Suppressor macrophage treated with lipopolysaccharide for 1 hour (primary cell): ENCODE results near the gene TRAF6.
"Not testable (repeated sequence)": the region's sequence is repeated elsewhere in the genome, so short reads cannot be mapped to it uniquely, and the experiment has no call there.

Source experiments
- DNase-seq, 3 donors: peaks; one replicate each; pipeline ENCODE4 v3.0.0-alpha.2; 2020 to 2022

TRAF6 gene

DNA sequence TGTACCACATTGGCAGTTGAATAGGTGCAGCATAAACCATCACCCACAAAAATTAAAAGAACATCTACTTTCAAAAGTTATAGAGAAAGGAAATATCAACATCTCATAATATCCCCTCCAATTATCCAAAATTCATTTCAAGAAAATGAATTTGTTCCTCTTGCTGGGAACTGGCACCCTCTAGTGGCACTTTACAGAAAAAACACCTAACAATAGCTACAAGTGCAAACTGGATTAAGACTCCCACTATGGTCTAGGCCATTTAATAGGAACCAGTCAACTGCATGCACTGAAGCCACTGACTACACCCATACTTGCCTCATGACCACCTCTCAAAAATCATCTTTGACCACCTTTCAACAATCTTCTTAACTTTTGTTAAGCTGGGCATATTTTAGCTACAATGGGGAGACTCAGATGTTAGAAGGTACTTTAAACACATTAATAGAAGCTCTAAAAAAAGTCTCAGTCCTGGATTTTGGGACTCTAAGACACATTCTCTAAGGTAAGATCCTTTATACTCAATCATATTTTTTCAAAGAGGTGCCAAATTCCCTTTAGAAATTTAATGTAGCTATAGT, 17.3 kb downstream of the TRAF6 start:
- peak; percentile 68 to 79 (median 76) for DNase-seq

GRCh38 chr11:36490026-36490806, 19.9 kb downstream of the TRAF6 start:
- DNase-seq, result no peak

DNA sequence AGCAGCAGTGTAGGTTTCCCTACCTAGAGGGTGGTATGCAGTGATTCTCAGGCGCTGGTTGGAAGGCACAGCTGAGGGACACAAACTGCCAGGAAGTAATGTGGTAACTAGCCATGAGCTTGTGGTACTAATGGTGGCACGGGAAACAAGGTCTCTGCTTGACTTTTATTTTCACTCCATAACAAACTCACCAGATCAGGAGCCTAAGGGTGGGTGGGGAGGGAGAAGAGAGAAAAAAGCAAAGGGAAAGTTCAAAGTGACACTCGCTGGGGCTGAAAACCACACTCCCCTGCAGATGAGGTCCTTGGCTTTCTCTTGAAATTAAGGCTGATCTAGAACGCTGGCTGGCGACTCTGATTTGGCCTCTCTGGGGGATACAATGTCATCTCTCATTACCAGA, 22.0 kb downstream of the TRAF6 start:
- DNase-seq, result peak in 1 of 3 donors; percentile 26

DNA sequence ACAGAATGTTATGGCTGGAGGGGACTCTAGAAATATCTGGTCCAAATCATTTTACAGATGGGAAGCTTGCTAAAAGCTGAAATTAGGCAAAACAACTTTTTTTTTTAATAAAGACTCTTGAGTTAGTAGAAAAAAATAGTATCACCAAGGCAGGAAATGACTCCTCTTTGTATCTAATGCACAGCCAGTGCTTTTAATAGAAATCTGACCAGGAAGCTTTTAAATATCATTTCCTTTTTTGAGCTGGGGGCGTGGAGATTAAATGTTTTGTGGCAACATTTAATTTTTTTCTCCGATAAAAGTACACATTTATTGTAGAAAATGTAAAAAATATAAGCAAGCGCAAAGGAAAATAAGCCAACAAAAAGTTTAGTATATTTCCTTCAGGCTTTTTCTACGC, 22.5 kb downstream of the TRAF6 start:
- DNase-seq, result peak; percentile 21 to 63 (median 54)

DNA sequence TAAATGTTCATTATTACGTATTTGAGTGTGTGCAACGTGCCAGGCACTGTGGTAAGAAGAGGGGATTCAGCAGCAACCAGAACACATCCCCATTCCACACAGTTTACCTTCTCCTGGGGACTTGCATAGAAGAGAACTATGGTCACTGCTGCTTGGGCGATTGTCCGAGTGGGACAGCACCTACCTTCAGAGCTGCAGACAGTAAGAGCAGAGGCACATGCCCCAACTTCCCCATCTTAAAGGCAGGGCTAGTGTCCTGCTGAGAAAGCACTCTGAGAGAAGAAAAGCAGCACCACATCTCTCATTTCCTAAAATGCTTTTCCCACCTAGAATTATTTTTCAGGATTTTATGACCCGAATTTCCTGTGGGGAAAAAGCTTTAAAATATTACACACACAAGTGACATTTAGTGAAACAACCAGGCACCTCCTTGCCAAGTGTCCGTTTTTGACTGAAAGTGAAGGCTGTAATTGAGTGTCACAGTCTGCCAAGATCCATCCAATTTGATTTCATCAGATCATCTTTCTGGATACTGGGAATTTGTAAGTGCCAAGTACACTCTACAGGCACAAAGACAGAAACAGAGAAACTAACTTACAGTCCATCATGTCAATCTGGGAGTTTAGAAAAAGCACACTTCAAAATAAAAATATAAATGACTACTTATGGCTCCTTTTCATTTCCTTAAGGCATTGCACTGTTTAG, 24.6 kb downstream of the TRAF6 start:
- DNase-seq, result peak; percentile 36 to 51 (median 49)

GRCh38 chr11:36483042-36483441, 27.0 kb downstream of the TRAF6 start:
- not testable (repeated sequence) for DNase-seq

DNA sequence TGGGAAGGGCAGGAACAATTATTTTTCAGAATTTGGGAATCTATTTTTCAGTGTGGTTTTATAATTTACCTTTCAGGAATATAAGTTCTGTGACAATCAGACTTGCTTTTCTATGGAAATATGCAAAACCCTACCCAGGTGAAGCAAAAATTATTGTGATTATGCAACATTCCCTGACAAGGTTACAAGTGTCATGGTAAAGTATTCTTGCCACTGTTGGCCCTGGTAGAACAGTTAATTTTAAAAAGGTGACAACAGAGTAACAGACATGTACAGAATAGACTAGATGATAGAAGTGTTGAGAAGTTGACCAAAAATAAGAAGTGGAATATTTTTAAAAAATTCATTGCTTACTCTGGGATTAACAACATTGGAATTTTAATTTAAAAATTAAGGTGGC, 29.2 kb downstream of the TRAF6 start:
- no peak for DNase-seq

DNA sequence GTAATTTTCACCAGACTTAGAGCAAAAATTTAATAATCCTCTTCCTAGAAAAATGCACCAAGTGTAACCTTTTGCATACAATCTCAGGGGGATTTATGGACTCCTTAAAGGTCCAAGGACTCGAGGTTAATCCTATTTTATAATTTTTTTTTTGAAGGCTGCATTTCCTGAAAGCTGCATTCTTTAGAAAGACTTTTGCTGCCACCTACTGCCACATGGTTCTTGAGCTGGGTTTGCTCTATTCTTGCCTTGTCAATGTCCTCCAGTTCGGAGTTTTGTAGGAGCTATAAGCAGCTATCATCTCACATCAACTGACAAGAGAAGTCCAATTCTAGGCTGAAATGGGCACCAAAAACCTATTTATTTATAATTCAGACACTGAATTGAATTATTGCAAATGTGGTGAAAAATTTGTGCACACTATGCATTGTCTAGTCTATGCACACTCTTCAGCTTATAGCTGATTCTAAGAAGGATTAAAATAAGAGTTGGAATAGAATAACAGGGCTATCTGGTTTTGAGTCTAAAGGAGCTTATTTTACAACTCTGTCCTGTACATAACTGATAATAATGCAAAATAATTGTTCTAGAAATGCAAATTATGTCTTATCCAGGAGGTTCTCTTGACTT, 31.3 kb downstream of the TRAF6 start:
- DNase-seq, result peak; percentile 65 to 75 (median 70)

GRCh38 chr11:36475192-36475591, 34.9 kb downstream of the TRAF6 start:
- no peak for DNase-seq

GRCh38 chr11:36471577-36471976, 38.5 kb downstream of the TRAF6 start:
- no peak for DNase-seq

DNA sequence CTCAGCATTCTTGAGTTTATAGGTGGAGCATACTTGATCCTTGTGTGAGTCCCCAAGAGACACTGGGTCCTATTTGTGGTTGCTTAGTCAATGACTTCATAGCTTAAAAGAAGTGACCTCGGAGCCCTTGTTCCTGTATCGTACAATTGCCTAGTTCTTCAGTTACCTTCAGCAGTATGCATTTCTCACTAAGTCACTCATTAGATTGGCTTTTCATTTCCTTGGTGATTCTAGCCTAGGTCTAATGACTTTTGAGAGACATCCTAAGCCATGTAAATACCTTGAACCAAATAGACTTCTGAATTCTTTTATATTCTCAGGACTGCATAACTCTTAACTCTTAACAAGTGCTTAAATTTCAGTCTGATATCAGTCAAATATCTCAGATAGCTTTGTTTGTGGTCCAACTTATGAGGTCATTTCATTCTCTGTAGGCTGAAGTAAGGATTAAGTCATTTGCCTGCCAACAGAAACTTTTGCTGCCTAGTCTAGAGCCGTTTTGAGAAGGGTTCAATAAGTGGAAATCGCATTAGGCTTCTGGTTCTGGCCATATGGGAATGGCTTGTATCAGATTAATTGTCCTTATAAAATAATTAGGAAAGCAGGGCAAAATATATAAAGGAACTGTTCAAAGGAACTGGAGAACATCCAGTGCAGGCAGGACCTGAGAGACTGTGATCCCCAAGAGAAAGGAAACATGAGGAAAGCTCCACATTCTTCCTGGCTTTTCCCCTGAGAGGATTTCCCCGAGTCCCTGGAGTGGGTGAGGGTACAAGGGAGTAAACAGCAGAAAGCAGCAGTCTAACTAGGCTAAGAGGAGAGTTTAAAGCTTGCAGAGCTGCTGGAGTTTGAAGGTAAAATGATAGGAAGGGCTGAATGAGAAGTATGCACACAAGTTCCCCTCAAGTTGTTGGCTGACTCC, 39.9 kb downstream of the TRAF6 start:
- DNase-seq, result no peak

GRCh38 chr11:36469063-36469462, 41.0 kb downstream of the TRAF6 start:
- no peak for DNase-seq

DNA sequence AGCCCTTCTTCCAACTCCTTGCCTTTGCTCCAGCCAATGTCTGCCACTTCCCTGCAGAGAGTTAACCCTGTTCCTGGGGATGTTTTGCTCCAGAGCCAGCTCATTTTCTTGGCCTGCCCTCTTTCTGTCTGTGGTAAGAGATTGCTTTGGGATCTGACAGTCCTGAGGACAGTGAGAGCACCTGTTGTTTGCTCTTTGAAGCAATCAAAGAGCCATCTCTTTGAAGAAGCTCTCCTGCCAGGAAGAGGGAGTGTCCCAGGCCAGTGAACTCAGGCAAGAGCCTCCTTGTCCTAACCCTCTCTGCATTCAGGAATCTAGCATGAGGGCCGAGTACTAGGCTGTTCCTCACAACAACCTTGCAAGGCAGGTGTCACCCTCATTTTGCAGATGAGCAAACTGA, 42.2 kb downstream of the TRAF6 start:
- no peak for DNase-seq

DNA sequence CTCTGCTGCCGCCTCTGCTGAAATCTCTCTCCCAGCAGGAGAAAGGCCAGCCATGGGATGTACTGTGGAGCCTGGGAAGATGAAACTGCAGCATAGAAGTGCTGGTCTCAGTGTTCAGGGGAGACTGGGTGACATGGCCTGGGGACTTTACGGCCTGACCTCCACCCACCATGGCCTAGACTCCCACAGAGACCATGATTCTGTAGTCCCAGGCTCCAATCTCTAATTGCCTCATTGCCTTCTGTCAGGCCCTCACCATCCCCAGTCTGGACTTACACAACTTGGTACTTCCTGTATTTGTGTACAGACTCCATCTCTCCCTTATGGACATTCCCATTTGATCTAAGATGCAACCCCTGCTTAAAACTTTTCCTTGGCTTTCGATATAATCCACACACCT, 43.1 kb downstream of the TRAF6 start:
- peak; percentile 57 to 73 (median 68) for DNase-seq

- no peak for DNase-seq
These were observed 44.5 kb downstream of the TRAF6 start for GRCh38 chr11:36465449-36466163.

DNA sequence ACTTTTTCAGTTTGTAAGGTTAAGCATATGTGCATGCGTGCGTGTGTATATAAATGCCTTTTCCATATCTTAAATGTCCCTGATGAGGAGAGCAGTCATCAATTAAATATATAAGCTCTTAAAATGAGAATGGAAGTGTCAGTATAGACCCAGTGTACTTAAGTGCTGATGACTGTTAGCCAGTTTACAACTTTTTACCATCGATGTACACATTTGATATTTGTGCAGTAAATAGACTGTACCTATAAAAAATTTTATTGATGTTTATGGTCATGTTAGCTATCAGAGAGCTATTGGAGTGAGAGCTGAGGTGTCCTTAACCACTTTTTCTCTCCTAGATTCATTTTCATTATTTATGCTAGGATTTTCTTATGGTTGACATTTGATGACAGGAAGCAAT, 45.4 kb downstream of the TRAF6 start:
- DNase-seq, result no peak

GRCh38 chr11:36463781-36464180, 46.3 kb downstream of the TRAF6 start:
- DNase-seq, result no peak

- DNase-seq, result no peak
These were observed 47.8 kb downstream of the TRAF6 start for GRCh38 chr11:36462321-36462720.

DNA sequence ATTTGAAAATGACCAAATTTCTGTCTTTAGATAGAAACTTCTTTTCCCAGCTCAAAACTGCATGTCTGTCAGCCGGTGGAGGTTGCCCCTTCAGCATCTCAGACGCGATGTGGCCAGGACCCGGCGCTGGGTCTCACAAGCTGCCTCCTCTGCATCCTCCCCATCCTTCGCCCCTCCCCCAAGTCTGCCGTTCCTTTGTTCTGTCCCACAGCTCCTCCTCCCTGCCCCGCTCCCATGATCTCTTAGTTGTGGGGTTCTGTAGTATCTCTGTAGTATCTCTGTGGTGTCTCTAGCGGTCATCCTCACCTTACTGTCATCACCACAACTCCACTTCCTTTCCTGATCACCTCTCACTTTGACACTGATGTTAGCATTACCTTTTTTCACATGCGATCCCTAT, 49.9 kb downstream of the TRAF6 start:
- DNase-seq, result no peak

GRCh38 chr11:36459046-36459445, 51.0 kb downstream of the TRAF6 start:
- DNase-seq, result no peak

DNA sequence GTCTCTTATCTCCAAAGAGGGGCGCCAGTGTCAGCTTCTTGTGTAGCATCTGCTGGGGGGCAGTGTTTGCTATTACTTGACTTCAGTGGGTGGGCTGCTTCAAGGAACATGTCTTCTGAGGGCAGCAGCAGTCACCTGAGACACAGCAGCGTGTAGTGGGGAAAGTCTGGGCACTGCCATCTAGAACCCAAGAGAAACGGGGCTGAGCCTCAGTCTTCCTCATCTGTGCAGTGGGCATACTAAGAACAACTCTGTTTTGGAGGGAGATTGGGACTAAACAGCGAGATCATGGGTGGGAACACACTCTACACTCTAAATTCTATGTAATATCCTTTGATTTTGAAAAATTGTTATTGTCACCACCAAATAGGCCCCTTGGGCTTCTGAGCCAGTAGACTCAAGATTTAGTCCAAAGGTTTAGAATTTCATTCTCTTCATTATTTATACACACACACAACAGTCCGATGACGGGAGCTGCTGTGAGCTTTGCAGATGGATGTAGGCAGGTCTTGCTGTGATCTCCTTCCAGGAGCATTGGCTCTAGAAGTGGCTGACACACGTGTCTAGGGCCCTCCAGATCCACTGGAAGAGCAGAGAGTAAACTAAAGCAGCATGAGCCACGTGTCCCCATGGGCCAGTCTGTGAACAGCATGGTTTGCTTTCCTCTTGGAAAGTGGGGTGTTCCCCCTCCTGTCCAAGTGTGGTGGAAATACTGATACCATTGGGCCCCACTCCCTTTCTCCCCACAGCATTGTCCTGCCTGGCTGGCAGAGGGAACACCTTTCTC, 51.8 kb downstream of the TRAF6 start:
- DNase-seq, result no peak
